Testis (tissue), 2 donors: ENCODE results near the gene CYB5R4.

Source experiments
- CTCF ChIP-seq, 3 experiments: fragments of 450-650 bp in 2 of 3; fragments of 200-600 bp in 1 of 3; sonication (generic) in 1 of 3; IDR thresholded peaks; one replicate each; pipeline ENCODE4 v1.5.1; 2016 to 2019; ENCODE audit warnings: antibody characterized with exemption in 3 of 3, mild to moderate bottlenecking in 2 of 3, moderate library complexity in 1 of 3
- POLR2A ChIP-seq: fragments of 450-650 bp; IDR thresholded peaks from one replicate; pipeline ENCODE4 v1.6.1; 2017; ENCODE audit warnings: antibody characterized with exemption, mild to moderate bottlenecking, moderate library complexity

- TF ChIP-seq CTCF (IDR thresholded peaks at IDR 0.05) (no peak), POLR2A (no peak)
These were observed 68.0 kb downstream of the CYB5R4 start for GRCh38 chr6:83927470-83927869.
